GM19463 (cell line): Measurements from ENCODE around the gene ASIC3.
"Not testable (repeated sequence)": the region's sequence is repeated elsewhere in the genome, so short reads cannot be mapped to it uniquely, and the experiment has no call there.

Experiments
- ATAC-seq: cut with Tn5 transposase; IDR thresholded peaks from one replicate; pipeline ENCODE4 v1.9.1; 2021; ENCODE audit warnings: mild to moderate bottlenecking, moderate library complexity; ENCODE audit not compliant: unreplicated experiment

Gene ASIC3

DNA sequence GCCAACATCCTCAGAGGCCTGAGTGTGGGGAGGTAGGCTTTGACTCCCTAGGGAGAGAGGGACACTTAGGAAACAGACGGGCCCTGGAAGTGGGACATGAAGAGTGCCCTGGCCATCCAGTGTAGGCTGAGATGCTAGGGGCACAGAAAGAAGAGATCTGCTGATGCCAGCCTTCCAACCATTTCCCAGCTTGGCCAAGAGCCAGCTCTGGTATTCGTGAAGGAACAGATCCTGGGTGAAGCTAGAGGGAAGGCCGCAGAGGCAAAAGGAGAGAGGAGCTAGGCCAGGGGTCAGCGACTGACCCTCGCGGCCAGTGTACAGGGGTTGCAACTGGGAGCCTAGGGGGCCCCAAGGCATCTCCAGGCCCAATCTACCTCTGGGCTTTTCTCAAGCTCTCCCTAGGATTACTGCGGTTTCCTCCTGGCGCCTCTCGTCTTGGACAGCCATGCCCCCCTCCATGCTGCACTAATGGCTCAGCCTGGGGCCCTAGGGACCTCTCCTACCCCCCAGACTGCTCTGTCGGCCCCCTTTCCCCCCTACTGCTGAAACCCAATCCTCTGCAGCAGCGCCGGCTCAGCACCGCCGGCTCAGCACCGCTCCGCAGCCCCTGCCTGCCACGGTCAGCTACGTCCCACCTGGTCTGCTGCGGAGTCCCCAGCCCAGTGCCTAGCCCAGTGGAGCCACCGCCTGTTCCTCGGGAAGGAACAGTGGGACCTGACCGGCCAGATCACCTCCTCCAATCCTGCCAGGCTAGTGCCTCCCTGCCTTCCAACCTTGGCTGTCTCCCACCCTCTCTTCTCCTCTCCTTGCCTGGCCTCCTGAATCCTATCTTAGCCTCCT lies at the start of gene ASIC3:
Gene ASIC3, plus strand, starts transcription at position 556 of the 840 bp plus-strand sequence. CDS start 355 bp downstream, outside the sequence.
- ATAC-seq = no peak

DNA sequence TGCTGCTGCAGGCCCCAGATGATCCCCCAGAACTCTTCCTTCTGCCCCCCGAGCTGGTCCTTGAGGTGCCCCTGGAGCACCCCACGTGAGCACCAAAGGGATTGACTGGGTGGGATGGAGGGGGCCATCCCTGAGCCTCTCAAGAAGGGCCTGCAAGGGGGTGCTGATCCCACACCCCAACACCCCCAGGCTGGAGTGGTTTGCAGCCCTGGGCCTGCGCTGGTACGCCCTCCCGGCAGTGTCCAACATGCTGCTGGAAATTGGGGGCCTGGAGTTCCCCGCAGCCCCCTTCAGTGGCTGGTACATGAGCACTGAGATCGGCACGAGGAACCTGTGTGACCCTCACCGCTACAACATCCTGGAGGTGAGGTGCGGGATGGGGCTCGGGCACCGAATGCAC lies 49.3 kb upstream of the ASIC3 start:
- ATAC-seq = no peak

DNA sequence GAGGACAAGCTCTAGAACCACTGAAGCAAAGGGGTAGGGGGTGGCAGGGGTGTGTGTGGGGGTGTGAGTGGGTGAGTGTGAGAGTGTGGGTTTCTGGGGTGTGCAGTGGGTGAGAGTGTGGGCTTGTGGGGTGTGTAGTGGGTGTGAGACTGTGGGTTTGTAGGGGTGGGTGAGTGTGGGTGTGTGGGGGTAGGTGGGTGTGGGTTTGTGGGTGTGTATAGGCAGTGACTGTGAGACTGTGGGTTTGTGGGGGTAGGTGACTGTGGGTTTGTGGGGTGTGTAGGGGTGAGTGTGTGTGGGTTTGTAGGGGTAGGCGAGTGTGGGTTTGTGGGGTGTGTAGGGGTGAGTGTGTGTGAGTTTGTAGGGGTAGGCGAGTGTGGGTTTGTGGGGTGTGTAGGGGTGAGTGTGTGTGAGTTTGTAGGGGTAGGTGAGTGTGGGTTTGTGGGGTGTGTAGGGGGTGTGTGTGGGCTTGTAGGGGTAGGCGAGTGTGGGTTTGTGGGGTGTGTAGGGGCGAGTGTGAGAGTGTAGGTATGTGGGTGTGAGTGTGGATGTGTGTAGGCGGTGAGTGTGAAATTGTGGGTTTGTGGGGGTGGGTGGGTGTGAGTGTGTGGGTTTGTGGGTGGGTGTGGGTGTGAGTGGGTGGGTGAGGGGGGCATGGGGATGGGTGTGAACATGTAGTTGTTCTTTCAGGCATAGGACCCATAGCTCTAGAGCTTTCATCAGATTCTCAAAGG lies 48.7 kb upstream of the ASIC3 start:
- no peak for ATAC-seq

DNA sequence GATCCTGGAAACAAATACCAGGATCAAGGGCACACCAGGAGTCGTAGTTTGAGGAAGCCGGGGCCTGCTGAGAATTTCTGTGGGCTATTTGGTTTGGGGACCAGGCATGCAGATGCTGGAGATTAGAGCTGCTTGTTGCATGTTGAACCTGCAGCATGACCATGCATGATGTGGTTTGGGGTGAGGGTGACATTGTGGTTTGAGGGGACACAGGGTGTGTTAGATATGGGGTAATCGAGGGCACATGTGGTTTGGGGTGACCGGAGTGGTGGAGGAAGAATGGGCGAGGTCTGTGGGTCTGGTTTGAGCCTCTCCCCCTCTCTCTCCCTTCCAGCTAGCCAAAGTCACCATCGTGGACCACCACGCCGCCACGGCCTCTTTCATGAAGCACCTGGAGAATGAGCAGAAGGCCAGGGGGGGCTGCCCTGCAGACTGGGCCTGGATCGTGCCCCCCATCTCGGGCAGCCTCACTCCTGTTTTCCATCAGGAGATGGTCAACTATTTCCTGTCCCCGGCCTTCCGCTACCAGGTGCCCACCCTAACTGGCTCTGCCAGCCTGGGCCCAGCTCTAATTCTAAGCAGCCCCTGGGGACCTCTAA lies 47.3 kb upstream of the ASIC3 start:
- ATAC-seq = no peak

DNA sequence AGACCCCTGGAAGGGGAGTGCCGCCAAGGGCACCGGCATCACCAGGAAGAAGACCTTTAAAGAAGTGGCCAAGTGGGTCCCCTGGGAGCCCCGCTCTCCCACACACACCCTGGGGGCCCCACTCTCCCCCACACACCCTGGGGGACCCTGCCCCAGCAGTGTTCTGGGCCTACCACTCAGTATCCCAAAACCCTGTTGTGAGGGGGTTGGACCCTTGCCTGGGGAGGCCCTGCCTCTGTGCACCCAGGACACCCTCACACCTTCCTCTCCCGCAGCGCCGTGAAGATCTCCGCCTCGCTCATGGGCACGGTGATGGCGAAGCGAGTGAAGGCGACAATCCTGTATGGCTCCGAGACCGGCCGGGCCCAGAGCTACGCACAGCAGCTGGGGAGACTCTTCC lies 46.8 kb upstream of the ASIC3 start:
- no peak for ATAC-seq

DNA sequence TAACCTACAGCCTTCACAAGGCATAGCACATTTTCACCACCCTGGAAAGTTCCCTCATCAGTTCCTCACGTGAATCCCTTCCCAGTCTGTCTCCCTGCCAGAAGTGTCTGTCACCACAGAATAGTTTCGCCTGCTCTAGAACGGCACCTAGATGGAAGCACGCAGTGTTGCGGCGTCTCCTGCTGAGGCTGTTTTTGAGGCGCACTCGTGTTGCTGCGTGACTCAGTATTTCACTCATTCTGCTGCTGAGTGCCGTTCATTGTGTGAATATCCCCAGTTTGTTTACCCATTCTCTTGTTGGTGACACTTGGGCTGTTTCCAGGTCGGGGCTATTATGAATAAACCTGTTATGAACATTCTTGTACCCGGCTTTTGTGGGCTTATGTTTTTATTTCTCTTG lies 44.8 kb upstream of the ASIC3 start:
- ATAC-seq = no peak

DNA sequence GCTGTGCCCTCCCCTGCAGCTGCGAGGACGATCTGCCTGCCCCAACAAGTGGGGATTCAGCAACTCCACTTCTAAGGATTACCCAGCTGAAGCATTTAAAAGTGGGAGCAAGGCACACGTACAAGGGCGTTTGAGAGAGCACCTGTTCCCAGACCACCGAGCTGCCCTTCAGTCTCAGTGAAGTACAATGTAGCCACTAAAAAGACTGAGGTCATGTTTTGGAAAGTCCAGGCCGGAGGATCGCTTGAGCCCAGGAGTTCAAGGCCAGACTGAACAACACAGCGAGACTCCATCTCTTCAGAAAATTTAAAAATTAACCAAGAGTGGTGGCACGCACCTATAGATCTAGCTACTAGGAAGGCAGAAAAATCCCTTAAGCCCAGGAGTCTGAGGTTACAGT lies 42.8 kb upstream of the ASIC3 start:
- ATAC-seq = no peak

DNA sequence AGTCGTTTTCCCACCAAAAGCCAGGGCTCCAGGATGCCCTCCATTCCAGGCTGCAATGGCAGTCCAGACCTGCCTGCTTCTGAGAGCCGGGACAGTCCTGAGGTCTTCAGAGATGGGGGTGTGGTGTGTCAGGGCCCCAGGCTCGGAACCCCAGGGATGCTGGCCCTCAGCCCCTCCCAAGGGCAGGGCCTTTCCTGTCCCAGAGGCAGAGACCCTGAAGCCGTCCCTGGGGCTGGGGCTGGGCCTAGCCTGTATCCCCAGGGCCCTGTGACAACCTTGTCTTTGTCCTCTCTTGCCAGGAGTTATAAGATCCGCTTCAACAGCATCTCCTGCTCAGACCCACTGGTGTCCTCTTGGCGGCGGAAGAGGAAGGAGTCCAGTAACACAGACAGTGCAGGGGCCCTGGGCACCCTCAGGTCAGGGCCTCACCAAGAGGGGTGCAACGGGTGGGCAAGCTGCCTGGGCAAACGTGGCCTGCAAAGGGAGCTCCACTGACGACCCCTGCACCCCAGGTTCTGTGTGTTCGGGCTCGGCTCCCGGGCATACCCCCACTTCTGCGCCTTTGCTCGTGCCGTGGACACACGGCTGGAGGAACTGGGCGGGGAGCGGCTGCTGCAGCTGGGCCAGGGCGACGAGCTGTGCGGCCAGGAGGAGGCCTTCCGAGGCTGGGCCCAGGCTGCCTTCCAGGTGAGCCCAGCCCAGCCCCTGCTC lies 41.6 kb upstream of the ASIC3 start:
- ATAC-seq = no peak

DNA sequence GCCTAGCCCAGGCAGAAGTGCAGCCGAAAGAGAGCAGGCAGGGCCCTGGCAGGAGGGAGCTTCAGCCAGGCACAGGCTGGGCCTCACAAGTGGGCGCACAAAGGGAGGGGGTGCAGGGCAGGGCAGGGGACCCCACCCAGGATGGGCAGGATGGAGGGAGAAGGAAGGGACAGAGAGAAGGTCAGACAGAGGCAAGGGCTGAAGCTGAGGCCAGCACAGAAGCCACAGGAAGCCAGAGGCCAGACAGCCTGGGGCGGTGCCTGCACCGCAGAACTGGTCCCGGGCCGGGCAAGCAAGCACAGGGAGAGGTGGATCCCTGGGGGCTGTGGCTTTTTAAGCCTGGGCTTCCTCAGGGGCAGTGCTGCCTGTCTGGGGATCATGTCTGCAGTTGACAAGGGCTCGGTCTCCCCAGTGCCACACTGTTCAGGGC lies 40.8 kb upstream of the ASIC3 start:
- ATAC-seq = no peak

DNA sequence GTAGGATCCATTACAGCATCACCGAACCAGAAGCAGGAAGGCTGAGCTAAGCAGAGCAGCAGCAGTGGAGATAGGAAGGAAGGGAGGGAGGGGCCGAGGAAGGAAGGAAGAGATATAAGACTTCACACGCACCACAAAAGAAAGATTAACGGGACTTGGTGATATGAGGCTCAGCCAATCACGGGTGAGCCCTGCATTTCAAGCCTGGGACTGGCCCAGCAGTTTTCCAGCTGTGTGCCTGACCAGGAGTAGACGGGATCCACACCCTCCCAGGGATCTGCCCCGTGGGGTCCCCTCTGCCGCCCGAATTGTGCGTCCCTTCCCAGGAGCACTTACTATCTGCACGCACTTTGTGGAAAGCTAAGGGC lies 40.2 kb upstream of the ASIC3 start:
- no peak for ATAC-seq

DNA sequence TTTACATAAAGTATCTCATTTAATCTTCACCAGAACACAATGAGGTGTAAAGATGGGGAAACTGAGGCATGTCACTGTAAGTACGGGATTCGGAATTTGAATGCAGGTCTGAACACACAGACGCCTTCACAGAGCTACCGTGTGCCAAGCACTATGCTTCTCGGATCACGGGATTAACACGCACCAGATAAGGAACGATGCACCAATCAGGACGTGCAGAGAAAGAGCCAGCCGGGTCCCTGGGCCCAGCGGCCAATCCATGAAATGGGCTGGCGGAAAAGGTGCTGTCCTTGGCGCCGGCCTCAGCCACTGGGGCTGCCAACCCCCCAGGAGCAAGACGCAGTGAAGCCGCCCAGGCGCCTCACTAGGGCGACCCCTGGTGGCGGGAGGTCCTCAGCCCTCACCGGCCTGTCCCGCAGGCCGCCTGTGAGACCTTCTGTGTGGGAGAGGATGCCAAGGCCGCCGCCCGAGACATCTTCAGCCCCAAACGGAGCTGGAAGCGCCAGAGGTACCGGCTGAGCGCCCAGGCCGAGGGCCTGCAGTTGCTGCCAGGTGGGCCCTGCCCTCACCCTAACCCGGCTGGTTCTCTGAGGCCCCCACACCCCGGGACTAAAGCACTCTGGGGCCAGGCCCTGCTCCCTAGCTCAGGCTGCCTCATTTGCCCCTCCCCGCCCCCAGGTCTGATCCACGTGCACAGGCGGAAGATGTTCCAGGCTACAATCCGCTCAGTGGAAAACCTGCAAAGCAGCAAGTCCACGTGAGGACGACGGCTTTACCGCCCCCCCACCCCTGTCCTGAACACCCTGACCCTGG lies 39.6 kb upstream of the ASIC3 start:
- ATAC-seq = peak; percentile 93

DNA sequence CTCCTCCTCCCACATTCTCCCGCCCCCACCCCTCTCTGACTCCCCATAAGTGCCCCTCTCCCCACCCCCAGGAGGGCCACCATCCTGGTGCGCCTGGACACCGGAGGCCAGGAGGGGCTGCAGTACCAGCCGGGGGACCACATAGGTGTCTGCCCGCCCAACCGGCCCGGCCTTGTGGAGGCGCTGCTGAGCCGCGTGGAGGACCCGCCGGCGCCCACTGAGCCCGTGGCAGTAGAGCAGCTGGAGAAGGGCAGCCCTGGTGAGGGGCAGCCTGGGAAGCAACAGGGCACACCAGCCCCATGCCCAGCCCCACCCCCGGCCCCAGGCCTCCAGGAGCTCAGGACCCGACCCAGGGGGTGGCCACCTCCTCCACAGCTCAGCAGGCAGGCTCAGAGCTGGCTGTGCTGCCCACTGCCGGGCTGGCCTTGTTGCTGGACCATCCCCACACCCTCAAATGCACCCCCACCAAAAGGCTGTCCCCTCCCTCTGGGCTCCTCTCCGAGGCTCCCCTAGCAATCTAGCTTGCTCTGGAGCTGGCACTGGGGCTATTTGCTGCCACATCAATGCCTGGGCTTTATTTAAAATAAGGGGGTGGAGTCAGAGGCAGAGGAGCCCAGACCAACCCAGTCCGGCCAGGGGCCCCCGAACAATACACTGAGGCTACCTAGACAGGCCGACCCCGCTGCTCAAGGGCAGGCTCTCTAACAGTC lies 38.8 kb upstream of the ASIC3 start:
- no peak for ATAC-seq

DNA sequence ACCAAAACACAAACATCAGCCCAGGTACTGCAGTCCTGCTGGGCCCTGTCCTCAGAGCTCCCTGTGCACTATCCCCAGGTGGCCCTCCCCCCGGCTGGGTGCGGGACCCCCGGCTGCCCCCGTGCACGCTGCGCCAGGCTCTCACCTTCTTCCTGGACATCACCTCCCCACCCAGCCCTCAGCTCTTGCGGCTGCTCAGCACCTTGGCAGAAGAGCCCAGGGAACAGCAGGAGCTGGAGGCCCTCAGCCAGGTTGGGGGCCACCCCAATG lies 38.4 kb upstream of the ASIC3 start:
- no peak for ATAC-seq

DNA sequence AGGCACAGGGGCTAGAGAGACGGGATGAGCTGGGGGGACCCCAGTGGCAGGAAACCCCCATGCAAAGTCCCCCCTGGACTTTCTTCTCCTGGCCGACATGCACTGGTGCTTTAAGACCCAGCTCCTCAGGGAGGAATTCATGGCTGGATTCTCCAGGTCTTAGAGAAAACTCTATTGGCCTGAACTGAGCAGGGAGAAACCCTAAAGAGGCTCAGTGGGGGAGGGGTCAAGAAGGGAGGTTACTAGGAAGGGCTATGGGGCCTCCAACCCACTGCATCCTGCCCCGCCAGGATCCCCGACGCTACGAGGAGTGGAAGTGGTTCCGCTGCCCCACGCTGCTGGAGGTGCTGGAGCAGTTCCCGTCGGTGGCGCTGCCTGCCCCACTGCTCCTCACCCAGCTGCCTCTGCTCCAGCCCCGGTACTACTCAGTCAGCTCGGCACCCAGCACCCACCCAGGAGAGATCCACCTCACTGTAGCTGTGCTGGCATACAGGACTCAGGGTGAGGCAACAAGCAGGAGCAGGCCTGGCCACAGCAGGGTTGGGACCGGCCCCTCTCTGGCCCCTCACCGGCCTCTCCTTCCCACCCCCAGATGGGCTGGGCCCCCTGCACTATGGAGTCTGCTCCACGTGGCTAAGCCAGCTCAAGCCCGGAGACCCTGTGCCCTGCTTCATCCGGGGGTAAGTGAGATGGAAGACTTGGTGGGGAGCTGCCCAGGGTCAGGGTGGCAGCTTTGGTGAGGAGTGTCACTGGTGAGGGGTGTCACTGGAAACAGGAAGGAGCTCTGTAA lies 37.8 kb upstream of the ASIC3 start:
- no peak for ATAC-seq

DNA sequence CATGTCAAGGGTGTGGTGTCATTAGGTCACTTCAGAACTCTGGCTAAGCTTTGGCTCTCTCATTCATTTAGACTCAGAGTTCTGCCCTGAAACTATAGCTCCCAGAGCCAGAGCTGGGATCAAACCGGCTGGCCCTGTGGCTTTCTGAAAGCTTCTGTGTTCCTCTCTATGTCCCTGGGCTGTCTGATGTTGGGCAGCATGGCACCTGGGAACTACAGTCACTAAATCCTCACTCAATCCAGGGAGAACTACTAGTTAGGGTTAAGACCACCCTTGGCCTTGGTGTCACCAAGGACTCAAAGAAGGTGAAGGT lies 37.3 kb upstream of the ASIC3 start:
- no peak for ATAC-seq

DNA sequence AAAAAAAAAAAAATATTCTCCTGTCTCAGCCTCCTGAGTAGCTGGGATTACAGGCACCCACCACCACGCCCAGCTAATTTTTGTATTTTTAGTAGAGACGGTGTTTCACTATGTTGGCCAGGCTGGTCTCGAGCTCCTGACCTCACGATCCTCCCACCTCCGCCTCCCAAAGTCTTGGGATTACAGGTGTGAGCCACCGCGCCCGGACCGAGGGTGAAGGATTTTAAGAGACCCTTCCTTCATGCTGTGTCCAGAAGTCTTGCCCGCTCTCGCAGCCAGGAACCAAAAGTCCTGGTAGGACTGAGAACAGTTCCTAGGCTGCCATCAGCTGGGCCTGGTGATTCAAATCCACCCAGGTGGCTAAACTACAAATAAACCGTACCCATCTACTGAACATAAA lies 36.7 kb upstream of the ASIC3 start:
- not testable (repeated sequence) for ATAC-seq

DNA sequence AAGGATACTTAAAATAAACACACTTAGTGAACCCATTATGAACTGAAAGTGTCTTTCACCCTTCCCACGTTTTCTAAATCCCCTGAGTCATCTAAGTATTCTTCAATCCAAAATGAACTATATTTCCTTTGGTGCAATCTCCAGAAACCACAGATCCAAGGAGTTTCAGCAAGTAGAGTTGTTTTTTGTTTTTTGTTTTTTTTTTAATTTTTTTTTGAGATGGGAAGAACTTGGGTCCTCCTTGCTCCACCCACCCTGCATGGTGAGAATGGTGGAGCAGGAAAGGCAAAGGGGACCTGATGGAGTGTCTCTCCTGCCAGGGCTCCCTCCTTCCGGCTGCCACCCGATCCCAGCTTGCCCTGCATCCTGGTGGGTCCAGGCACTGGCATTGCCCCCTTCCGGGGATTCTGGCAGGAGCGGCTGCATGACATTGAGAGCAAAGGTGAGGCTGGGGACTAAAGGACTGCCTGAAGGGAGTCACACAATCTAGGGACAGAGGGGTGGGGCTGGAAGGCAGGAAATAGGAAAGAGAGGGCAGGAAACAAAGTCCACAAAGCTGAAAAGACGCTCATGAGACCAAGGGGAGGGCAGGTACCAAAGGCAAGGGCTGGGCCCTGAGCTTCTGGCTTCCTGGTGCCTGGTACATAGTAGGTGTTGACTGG lies 36.2 kb upstream of the ASIC3 start:
- ATAC-seq = no peak

DNA sequence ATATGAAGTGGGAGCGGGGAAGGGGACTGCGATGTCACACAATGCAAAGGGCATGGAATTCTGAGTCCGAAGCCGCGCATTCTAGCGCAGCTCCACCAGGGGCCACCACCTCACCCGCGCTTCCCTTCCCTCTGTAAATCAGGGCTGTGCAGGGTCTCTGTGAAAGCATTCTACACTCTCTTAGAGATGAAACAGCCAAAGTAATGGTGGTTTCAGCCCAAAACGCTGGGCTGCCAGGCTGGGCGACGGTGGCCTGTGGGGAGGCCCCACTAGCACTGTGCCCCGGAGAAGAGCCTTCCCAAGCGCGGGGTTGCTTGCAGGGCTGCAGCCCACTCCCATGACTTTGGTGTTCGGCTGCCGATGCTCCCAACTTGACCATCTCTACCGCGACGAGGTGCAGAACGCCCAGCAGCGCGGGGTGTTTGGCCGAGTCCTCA lies 35.4 kb upstream of the ASIC3 start:
- ATAC-seq = no peak

DNA sequence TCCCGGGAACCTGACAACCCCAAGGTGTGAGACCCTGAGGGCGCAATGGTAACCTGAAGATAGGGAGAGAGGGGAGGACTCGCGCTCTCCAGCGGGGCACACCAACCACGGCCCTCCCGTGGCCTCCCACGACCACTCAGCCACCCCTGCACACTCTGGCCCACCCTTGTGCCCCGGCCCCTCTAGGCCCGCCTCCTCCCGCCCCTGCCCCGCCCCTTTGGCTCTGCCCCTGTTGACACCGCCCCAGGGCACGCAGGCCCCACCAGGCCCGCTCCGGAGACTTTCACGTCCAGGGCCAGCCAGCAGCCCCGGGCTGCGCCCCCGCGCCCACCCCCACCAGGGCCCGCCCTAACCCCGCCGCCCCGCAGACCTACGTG lies 35.0 kb upstream of the ASIC3 start:
- no peak for ATAC-seq
